GM12891 (cell line): ENCODE results near the gene RAET1G.

Source experiments
- POLR2A ChIP-seq: IDR thresholded peaks from 2 replicates; pipeline ENCODE4 v1.6.1; 2011; ENCODE audit warnings: low read depth, low read length, control low read depth
- POLR2AphosphoS5 ChIP-seq: IDR thresholded peaks from 2 replicates; pipeline ENCODE4 v1.6.1; 2011; ENCODE audit warnings: low read depth, low read length, control low read depth
- TAF1 ChIP-seq: IDR thresholded peaks from 2 replicates; pipeline ENCODE4 v1.6.1; 2011; ENCODE audit warnings: low read depth, low read length, control low read depth

DNA sequence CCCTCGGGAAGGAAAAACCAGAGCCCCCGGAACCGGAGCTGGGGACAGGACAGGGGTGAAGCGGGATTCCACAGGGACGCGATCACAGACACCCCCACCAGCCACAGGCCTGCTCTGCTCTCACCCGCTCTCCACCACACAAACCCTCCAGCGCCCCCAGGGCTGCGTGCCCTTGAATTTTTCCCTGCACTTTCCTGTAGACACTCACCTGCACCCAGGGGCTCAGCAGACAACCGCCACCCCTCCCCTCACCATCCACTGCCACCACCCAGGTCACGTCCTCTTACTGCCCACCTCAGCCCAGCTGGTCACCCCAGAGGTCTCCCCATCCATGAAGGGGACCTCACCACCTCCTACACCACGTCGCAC, 19.5 kb upstream of the RAET1G start:
- TF ChIP-seq POLR2AphosphoS5 = no peak
- no peak for TF ChIP-seq TAF1
- no peak for TF ChIP-seq POLR2A
